ENCODE results near the gene CCDC34.

The CCDC34 gene

GRCh38 chr11:27375370-27375769, 12.4 kb upstream of the CCDC34 start:
- H3K9ac ChIP-seq (ENCODE audit: low read depth, low read length), result no peak overlapping the region
- H3K36me3 ChIP-seq (ENCODE audit: insufficient read depth, low read length), result no peaks in the 10 kb centered on the region
- H3K4me2 ChIP-seq (ENCODE audit: low read length), result no peak overlapping the region
- H3K9me3 ChIP-seq (replicated peaks; ENCODE audit: low read length), result no peaks in the 10 kb centered on the region
- H3K4me3 ChIP-seq (ENCODE audit: low read length), result no peak overlapping the region
- no peaks in the 10 kb centered on the region for H3K4me1 ChIP-seq (ENCODE audit: control insufficient read depth, insufficient read depth, low read length)
- no peaks in the 10 kb centered on the region for H3K27me3 ChIP-seq (ENCODE audit: control insufficient read depth, insufficient read depth, low read length)

DNA sequence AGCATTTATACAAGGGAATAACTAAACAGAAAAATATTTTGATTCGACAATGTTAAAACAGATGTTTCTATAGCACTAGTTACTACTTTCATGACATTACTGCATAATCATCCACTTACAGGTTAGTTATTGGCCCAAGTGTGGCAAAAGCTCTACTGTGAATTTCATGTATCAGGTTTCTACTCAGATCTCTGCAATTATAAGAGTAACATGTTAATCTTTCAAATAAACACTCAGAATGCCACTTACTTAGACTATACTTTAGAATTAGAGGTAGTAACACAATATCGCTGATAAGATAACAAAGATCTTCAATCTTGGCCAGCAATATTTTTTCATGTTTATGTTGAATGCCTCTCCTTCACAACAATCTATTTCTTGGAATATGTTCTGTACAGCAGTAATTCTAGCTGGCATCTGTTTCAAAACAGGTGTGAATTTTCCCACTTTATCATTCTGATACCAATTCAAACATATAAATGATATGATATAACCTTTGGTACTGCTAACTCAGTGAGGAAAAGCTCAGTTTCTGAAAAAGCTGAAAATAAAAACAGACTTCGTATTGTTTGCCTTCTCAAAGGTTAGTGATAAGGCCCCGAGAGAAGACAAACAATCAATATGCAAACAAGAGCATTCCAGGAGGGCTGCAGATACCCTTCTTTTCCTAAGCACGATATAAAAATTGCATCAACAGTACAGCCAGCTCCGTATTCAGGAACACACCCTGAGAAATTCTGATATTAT, 11.0 kb upstream of the CCDC34 start:
- H3K9me3 ChIP-seq (replicated peaks; ENCODE audit: low read length), result no peaks in the 10 kb centered on the region
- H3K27me3 ChIP-seq (ENCODE audit: control insufficient read depth, insufficient read depth, low read length), result no peaks in the 10 kb centered on the region
- no peak overlapping the region for H3K4me3 ChIP-seq (ENCODE audit: low read length)
- H3K36me3 ChIP-seq (ENCODE audit: insufficient read depth, low read length), result no peaks in the 10 kb centered on the region
- H3K9ac ChIP-seq (ENCODE audit: low read depth, low read length), result no peak overlapping the region
- H3K4me2 ChIP-seq (ENCODE audit: low read length), result no peak overlapping the region
- H3K4me1 ChIP-seq (ENCODE audit: control insufficient read depth, insufficient read depth, low read length), result no peaks in the 10 kb centered on the region

DNA sequence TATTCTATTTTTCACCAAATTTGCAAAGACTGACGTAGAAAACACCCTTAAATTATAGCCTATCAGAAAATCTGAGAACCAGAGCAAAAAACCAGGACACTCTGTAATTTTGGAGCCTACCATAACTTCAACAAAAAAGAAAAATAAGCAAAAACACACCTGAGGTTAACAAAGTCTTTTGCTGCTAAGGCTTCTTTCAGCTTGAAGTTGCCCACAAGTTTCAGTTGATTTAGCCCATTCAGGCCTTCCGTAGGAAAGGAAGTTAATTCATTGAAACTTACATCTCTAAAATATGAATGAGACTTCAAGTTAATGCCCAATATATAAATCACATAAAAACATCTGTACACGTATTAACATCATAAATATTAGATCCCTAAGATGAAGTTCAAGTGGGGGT, 10.4 kb upstream of the CCDC34 start:
- Histone ChIP-seq H3K4me2 (ENCODE audit: low read length) (no peak overlapping the region), H3K27me3 (ENCODE audit: control insufficient read depth, insufficient read depth, low read length) (no peaks in the 10 kb centered on the region), H3K9me3 (replicated peaks; ENCODE audit: low read length) (no peaks in the 10 kb centered on the region), H3K9ac (ENCODE audit: low read depth, low read length) (no peak overlapping the region), H3K4me3 (ENCODE audit: low read length) (no peak overlapping the region), H3K4me1 (ENCODE audit: control insufficient read depth, insufficient read depth, low read length) (no peaks in the 10 kb centered on the region), H3K36me3 (ENCODE audit: insufficient read depth, low read length) (no peaks in the 10 kb centered on the region)

GRCh38 chr11:27372164-27372563, 9.1 kb upstream of the CCDC34 start:
- Histone ChIP-seq H3K9me3 (replicated peaks; ENCODE audit: low read length) (no peaks in the 10 kb centered on the region), H3K27me3 (ENCODE audit: control insufficient read depth, insufficient read depth, low read length) (no peaks in the 10 kb centered on the region), H3K4me1 (ENCODE audit: control insufficient read depth, insufficient read depth, low read length) (no peaks in the 10 kb centered on the region), H3K9ac (ENCODE audit: low read depth, low read length) (no peak overlapping the region), H3K4me3 (ENCODE audit: low read length) (no peak overlapping the region), H3K4me2 (ENCODE audit: low read length) (no peak overlapping the region), H3K36me3 (ENCODE audit: insufficient read depth, low read length) (no peaks in the 10 kb centered on the region)

DNA sequence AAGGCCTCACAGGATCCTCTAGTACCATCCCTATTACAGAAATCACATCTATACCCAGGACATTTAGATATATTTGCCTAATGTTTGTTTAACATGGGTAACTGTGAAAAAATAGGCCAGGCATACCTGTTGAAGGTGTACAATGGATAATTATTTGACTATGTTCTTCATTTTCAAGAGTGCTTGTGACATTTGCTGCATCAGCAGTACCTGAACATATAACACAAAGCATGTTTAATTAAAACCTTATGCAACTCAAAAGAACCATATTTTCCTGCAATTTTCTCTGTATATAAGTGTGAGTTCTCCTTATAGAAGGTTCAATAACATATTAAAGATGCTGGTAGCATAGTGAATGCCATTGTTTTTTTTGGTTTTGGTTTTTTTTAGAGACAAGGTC, 8.5 kb upstream of the CCDC34 start:
- Histone ChIP-seq H3K4me3 (ENCODE audit: low read length) (no peak overlapping the region), H3K4me1 (ENCODE audit: control insufficient read depth, insufficient read depth, low read length) (no peaks in the 10 kb centered on the region), H3K36me3 (ENCODE audit: insufficient read depth, low read length) (no peaks in the 10 kb centered on the region), H3K4me2 (ENCODE audit: low read length) (no peak overlapping the region), H3K9ac (ENCODE audit: low read depth, low read length) (no peak overlapping the region), H3K27me3 (ENCODE audit: control insufficient read depth, insufficient read depth, low read length) (no peaks in the 10 kb centered on the region), H3K9me3 (replicated peaks; ENCODE audit: low read length) (no peaks in the 10 kb centered on the region)

DNA sequence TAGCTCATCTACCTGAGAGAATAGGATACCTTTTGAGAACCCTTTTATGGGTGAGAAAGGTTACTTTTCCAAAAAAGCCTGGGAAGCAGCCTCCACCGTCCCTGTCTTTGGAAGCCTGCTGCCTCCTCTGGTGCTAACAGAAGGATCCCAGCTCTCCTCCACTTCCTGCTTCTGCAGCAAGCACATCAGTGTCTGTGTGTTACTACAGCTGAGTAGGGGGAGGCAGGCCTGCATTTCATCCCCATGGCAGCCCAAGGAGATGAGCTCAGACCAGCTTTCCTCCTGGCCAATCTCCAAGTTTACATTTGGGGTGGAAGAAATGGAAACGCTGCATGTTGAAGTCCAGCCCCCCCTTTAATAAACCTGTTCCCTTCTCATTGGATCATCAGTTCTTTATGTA, 7.4 kb upstream of the CCDC34 start:
- H3K4me2 ChIP-seq (ENCODE audit: low read length), result no peak overlapping the region
- H3K4me3 ChIP-seq (ENCODE audit: low read length), result no peak overlapping the region
- H3K9ac ChIP-seq (ENCODE audit: low read depth, low read length), result no peak overlapping the region
- H3K4me1 ChIP-seq (ENCODE audit: control insufficient read depth, insufficient read depth, low read length), result no peaks in the 10 kb centered on the region
- H3K27me3 ChIP-seq (ENCODE audit: control insufficient read depth, insufficient read depth, low read length), result no peaks in the 10 kb centered on the region
- no peaks in the 10 kb centered on the region for H3K36me3 ChIP-seq (ENCODE audit: insufficient read depth, low read length)
- H3K9me3 ChIP-seq (replicated peaks; ENCODE audit: low read length), result no peaks in the 10 kb centered on the region

- Histone ChIP-seq H3K4me1 (ENCODE audit: control insufficient read depth, insufficient read depth, low read length) (peaks cover 6% of the 10 kb centered on the region), H3K27me3 (ENCODE audit: control insufficient read depth, insufficient read depth, low read length) (no peaks in the 10 kb centered on the region), H3K4me3 (ENCODE audit: low read length) (no peak overlapping the region), H3K4me2 (ENCODE audit: low read length) (no peak overlapping the region), H3K36me3 (ENCODE audit: insufficient read depth, low read length) (no peaks in the 10 kb centered on the region), H3K9me3 (replicated peaks; ENCODE audit: low read length) (no peaks in the 10 kb centered on the region), H3K9ac (ENCODE audit: low read depth, low read length) (no peak overlapping the region)
Measured at GRCh38 chr11:27367881-27368280, 4.9 kb upstream of the CCDC34 start.

- H3K4me2 ChIP-seq (ENCODE audit: low read length), result peak overlapping the region; percentile 96
- no peaks in the 10 kb centered on the region for H3K36me3 ChIP-seq (ENCODE audit: insufficient read depth, low read length)
- peak overlapping the region; percentile 98 for H3K4me3 ChIP-seq (ENCODE audit: low read length)
- no peaks in the 10 kb centered on the region for H3K9me3 ChIP-seq (replicated peaks; ENCODE audit: low read length)
- no peaks in the 10 kb centered on the region for H3K27me3 ChIP-seq (ENCODE audit: control insufficient read depth, insufficient read depth, low read length)
- H3K4me1 ChIP-seq (ENCODE audit: control insufficient read depth, insufficient read depth, low read length), result peaks cover 17% of the 10 kb centered on the region
- H3K9ac ChIP-seq (ENCODE audit: low read depth, low read length), result peak overlapping the region; percentile 90
Measured at GRCh38 chr11:27363576-27364117, 632 bp upstream of the CCDC34 start.

DNA sequence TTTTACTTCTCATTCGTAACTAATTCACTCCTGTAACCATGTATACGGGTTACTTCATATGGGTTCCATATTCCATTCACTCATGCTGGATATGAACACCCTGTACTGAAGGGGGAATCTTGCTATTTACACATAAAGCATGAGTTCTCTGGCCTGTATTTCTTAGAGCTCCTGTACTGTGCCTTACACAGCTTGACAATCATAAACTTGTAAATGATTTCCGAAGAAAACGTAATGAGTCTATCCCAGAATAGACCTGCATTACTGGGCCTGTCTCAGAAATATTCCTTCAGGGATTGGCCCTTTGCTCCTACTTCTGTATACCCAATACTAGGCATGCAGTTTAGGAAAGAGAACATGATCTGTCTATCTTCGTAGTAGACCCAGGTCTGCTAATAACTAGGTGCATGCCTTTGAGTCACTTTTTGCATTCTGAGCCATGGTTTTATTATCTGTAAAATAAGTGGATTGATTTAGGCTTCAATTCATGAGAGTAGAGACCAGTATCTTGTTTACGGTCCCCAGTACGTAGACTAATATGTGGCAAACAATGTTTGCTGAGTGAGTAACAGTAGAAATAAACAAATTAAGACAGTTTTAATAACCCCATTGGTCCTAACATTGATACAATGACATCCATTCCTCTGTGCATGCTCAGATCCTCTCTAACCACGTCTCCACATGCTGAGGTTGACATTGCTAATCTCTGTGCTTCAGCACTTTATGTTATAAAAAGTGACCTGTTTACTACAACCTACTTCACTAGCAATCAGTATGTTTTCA, 1.2 kb downstream of the CCDC34 start:
- peak overlapping the region; percentile 90 for H3K9ac ChIP-seq (ENCODE audit: low read depth, low read length)
- peak overlapping the region; percentile 98 for H3K4me3 ChIP-seq (ENCODE audit: low read length)

DNA sequence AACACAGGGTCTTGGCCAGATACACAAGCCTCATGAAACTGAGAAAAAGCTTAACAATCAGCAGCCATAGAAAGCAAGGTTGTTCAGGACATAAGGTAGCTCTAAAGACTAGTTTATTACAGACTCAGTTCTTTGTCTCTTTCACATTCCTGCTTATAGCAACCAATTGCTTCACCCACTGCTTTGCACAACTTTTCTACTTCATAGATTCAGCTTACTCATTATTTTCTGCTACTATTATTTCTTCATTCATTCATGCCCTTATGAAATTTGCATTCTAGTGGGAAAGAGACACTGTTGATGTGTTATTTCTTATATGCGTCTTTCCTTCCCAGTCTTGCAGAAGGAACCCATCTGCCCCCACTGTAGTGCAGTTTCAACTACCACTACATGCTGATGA, 4.7 kb downstream of the CCDC34 start:
- Histone ChIP-seq H3K36me3 (ENCODE audit: insufficient read depth, low read length) (no peaks in the 10 kb centered on the region), H3K4me3 (ENCODE audit: low read length) (no peak overlapping the region), H3K9ac (ENCODE audit: low read depth, low read length) (no peak overlapping the region), H3K9me3 (replicated peaks; ENCODE audit: low read length) (no peaks in the 10 kb centered on the region), H3K4me1 (ENCODE audit: control insufficient read depth, insufficient read depth, low read length) (peaks cover 21% of the 10 kb centered on the region), H3K27me3 (ENCODE audit: control insufficient read depth, insufficient read depth, low read length) (no peaks in the 10 kb centered on the region), H3K4me2 (ENCODE audit: low read length) (no peak overlapping the region)

More for the DNA sequence above, 1.2 kb downstream of the CCDC34 start:
- Histone ChIP-seq H3K4me1 (ENCODE audit: control insufficient read depth, insufficient read depth, low read length) (peaks cover 17% of the 10 kb centered on the region), H3K27me3 (ENCODE audit: control insufficient read depth, insufficient read depth, low read length) (no peaks in the 10 kb centered on the region), H3K36me3 (ENCODE audit: insufficient read depth, low read length) (no peaks in the 10 kb centered on the region), H3K4me2 (ENCODE audit: low read length) (peak overlapping the region; percentile 96), H3K9me3 (replicated peaks; ENCODE audit: low read length) (no peaks in the 10 kb centered on the region)

GRCh38 chr11:27357250-27357649, 5.8 kb downstream of the CCDC34 start:
- Histone ChIP-seq H3K4me1 (ENCODE audit: control insufficient read depth, insufficient read depth, low read length) (peaks cover 14% of the 10 kb centered on the region), H3K9me3 (replicated peaks; ENCODE audit: low read length) (no peaks in the 10 kb centered on the region), H3K4me3 (ENCODE audit: low read length) (no peak overlapping the region)

More at GRCh38 chr11:27357250-27357649, 5.8 kb downstream of the CCDC34 start:
- no peak overlapping the region for H3K9ac ChIP-seq (ENCODE audit: low read depth, low read length)
- H3K36me3 ChIP-seq (ENCODE audit: insufficient read depth, low read length), result no peaks in the 10 kb centered on the region
- H3K27me3 ChIP-seq (ENCODE audit: control insufficient read depth, insufficient read depth, low read length), result no peaks in the 10 kb centered on the region
- no peak overlapping the region for H3K4me2 ChIP-seq (ENCODE audit: low read length)

All from skeletal muscle satellite cell (primary cell).